ENCODE results near the gene GREB1. TPM values are rescaled to one million over a fixed set of nuclear protein-coding genes. Genes with fewer than 3 reads are reported as not detected.

The GREB1 gene
- total RNA-seq, 4 donors from 2014 or later, result 0.20 to 2.6 (median 1.5) TPM

DNA sequence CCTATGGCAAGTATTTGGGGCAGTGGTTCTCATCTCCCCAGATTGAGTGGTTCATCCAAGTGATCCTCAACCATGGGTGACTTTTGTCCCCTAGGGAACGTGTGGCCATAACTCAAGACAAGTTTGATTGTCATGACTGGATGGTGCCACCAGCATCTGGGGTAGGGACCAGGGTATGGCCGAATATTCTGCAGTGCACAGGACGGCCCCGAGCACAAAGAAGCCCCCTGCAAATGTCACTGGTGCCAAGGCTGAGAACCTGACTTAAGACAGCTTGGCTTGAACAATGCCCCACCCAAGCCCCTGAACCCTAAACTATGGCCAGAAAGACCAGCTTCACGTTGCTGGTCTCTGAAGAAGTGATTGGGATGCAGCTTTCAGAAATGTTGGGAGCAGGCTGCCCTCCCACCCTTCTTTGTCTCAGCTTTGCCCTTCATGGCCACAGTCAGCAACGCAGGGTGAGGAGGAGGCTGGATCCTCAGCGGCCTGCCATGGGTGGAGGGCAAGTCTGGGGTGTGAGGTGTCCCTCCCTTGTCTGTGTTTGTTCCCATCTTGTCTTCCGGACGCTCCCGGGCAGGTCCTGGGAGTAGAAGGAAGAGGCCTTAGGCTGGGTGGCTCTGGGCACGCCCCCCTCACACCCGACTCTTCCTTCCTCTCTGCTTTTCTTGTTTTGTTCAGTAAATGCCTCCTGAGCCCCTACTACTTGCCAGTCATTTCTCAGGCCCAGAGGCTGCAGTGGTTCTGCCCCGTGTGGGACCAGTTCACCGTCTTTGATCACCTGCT lies 43.4 kb downstream of the GREB1 start:
- H3K4me1 ChIP-seq, result no peaks in the 10 kb centered on the region

DNA sequence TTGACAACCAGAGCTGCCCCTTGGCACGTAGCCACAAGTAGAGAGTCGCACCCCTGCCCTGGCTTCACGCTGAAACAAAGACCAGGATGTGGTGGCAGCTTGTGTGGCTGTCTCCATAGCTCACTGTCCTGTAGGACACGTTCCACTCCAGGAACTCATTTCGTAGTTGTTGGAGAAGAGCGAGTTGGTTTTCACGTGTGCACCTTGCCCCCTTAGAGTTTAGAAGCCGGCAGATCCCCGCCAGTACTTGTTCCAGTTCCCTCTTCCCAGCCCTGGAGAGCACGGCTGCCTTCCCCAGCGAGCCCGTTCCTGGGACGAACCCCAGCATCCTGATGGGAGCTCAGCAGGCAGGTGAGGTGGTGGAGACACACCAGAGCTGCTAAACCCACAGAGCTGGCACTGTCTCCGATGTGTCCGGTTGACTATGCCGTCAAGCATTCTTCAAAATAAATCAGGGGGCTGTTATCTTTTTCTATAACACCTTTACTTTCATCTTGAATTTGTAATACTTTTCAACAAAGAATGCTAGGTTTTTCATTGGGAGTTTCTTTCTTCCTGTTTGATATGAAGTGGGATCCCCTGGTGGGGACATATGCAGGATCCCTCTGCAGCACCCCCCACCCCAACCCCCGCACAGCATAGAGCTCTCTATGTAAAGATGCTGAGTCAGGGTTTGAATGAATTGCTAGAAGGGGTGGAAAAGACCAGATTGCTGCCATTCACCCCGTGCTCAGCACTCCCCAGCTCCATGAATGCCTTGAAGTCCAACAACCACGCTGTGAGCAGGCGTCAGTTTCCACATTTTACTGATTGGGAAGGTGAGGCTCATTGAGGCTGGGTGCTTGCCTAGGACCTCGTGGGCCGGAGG lies 44.5 kb downstream of the GREB1 start:
- TF ChIP-seq, protein P1, sequence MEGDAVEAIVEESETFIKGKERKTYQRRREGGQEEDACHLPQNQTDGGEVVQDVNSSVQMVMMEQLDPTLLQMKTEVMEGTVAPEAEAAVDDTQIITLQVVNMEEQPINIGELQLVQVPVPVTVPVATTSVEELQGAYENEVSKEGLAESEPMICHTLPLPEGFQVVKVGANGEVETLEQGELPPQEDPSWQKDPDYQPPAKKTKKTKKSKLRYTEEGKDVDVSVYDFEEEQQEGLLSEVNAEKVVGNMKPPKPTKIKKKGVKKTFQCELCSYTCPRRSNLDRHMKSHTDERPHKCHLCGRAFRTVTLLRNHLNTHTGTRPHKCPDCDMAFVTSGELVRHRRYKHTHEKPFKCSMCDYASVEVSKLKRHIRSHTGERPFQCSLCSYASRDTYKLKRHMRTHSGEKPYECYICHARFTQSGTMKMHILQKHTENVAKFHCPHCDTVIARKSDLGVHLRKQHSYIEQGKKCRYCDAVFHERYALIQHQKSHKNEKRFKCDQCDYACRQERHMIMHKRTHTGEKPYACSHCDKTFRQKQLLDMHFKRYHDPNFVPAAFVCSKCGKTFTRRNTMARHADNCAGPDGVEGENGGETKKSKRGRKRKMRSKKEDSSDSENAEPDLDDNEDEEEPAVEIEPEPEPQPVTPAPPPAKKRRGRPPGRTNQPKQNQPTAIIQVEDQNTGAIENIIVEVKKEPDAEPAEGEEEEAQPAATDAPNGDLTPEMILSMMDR (IDR thresholded peaks at IDR 0.05), result no peak
- TF ChIP-seq EP300 (IDR thresholded peaks at IDR 0.05; ENCODE audit: low read depth), result no peak
- no peak for TF ChIP-seq POLR2A (IDR thresholded peaks at IDR 0.05)
- TF ChIP-seq POLR2AphosphoS5 (IDR thresholded peaks at IDR 0.05), result no peak
- in situ Hi-C loops (cut with MboI; ENCODE audit: low pct_ligation_motif_present in 1 of 4, low pct_unique_long_range_greater_than_20kb in 1 of 4, low sequenced_read_pairs in 3 of 4) (loop anchor here in 3 of 4 donors (5.0 to 25.0 kb wide), 2 partner anchors 101 to 441 kb away; a partner anchor contains a TSS), intact Hi-C loops (cut with DNase I; ENCODE audit: low total_unique reads) (no loop called here)
- Histone ChIP-seq H3K36me3 (no peaks in the 10 kb centered on the region), H3K9me3 (no peaks in the 10 kb centered on the region), H3K27ac (no peak overlapping the region), H3K4me1 (peaks cover 0 to 3% (median 0%) of the 10 kb centered on the region in 4 donors), H3K4me3 (no peak overlapping the region), H3K27me3 (no peaks in the 10 kb centered on the region)
- 86 to 87% methylated on average over 7 to 22 of the region's 22 CpGs for WGBS, 2 donors (ENCODE audit: low coverage in 1 of 2)
- no peak for DNase-seq

More for the DNA sequence above, 43.4 kb downstream of the GREB1 start:
- in situ Hi-C loops (cut with MboI; ENCODE audit: low pct_ligation_motif_present in 1 of 4, low pct_unique_long_range_greater_than_20kb in 1 of 4, low sequenced_read_pairs in 3 of 4), result loop anchor here in 3 of 4 donors (5.0 to 25.0 kb wide), 2 partner anchors 100 to 440 kb away; a partner anchor contains a TSS
- no peak for DNase-seq
- Histone ChIP-seq H3K4me3 (no peak overlapping the region), H3K9me3 (no peaks in the 10 kb centered on the region), H3K36me3 (no peaks in the 10 kb centered on the region), H3K27me3 (no peaks in the 10 kb centered on the region), H3K27ac (no peak overlapping the region)
- WGBS, 2 donors (ENCODE audit: low coverage in 1 of 2), result 76% methylated on average over 14 of the region's 14 CpGs; no CpG with 5 or more reads in 1 of the 2 donors
- intact Hi-C loops (cut with DNase I; ENCODE audit: low total_unique reads), result no loop called here
- TF ChIP-seq EP300 (IDR thresholded peaks at IDR 0.05; ENCODE audit: low read depth) (no peak), POLR2AphosphoS5 (IDR thresholded peaks at IDR 0.05) (no peak), POLR2A (IDR thresholded peaks at IDR 0.05) (no peak)
- TF ChIP-seq, protein P1 (IDR thresholded peaks at IDR 0.05), result no peak

DNA sequence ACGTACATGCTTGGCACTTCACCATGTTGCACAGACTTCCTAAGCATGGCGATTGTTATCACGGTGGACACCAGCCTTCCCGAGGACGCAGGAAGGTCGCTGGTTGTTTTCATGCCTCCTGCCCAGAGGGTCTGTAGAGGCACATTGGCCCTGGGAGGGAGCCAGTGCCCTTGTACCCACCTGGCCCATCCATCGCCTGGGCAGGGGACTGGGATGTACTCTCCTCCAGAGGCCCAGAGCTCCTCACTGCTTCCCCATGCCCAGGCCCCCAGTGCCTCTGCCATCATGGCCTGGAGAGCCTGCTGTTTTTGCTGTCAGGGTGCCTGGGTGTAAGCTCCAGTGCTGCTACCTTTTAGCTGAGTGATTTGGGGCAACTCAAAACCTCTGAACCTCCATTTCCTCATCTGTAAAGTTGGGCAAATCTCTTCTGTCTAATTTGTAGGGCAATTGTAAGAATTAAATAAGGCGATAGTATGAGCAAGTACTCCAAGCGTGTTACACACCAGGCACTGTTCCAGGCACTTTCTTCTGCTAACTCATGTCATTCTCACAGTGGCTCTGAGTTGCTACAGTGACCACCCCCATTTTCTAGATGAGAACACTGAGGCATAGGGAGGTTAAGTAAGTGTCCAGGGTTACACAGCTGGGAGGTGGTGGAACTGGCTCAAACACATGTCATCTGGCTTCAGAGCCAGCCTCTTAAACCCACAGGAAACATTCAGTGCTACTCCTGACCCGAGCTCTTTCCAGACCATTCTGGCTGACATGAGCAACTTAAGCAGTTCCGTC lies 45.3 kb downstream of the GREB1 start:
- intact Hi-C loops (cut with DNase I; ENCODE audit: low total_unique reads) (no loop called here), in situ Hi-C loops (cut with MboI; ENCODE audit: low pct_ligation_motif_present in 1 of 4, low pct_unique_long_range_greater_than_20kb in 1 of 4, low sequenced_read_pairs in 3 of 4) (loop anchor here in 3 of 4 donors (5.0 to 25.0 kb wide), 2 partner anchors 102 to 442 kb away; a partner anchor contains a TSS)
- Histone ChIP-seq H3K4me3 (no peak overlapping the region), H3K27me3 (no peaks in the 10 kb centered on the region), H3K4me1 (peaks cover 0 to 10% (median 2%) of the 10 kb centered on the region in 4 donors), H3K27ac (no peak overlapping the region), H3K36me3 (no peaks in the 10 kb centered on the region), H3K9me3 (no peaks in the 10 kb centered on the region)
- TF ChIP-seq POLR2A (IDR thresholded peaks at IDR 0.05) (no peak), EP300 (IDR thresholded peaks at IDR 0.05; ENCODE audit: low read depth) (no peak), POLR2AphosphoS5 (IDR thresholded peaks at IDR 0.05) (no peak)
- TF ChIP-seq, protein P1 (IDR thresholded peaks at IDR 0.05), result no peak
- 85 to 100% methylated on average over 2 to 10 of the region's 11 CpGs for WGBS, 2 donors (ENCODE audit: low coverage in 1 of 2)
- DNase-seq, result no peak
